T-helper 17 cell (primary cell): Measurements from ENCODE around the gene TCOF1. TPM values are rescaled to one million over a fixed set of nuclear protein-coding genes. Genes with fewer than 3 reads are reported as not detected.

Experiments
- ATAC-seq: fragments of 150-1000 bp; cut with Tn5 transposase; 2 replicates; pipeline ENCODE4 v1.10.0; 2021; ENCODE audit warnings: mild to moderate bottlenecking, moderate library complexity
- DNase-seq, 3 donors: peaks; one replicate each; pipeline versions ENCODE4 v3.0.0 to v3.0.0-alpha.2; 2020 to 2021
- H3K9me3 ChIP-seq: one replicate; pipeline ENCODE4 v1.7.0; 2013; ENCODE audit warnings: low read length, mild to moderate bottlenecking; ENCODE audit not compliant: control insufficient read depth, poor library complexity, severe bottlenecking
- H3K27ac Mint-ChIP-seq: one replicate; pipeline ENCODE4 v1.8.0; 2022; ENCODE audit warnings: mild to moderate bottlenecking, moderate library complexity, mixed read lengths
- H3K27me3 Mint-ChIP-seq: one replicate; pipeline ENCODE4 v1.8.0; 2022; ENCODE audit warnings: mixed read lengths
- H3K36me3 Mint-ChIP-seq: one replicate; pipeline ENCODE4 v1.8.0; 2022; ENCODE audit warnings: low read depth, mixed read lengths
- H3K4me1 Mint-ChIP-seq: one replicate; pipeline ENCODE4 v1.8.0; 2022; ENCODE audit warnings: mild to moderate bottlenecking, mixed read lengths
- H3K4me3 Mint-ChIP-seq: one replicate; pipeline ENCODE4 v1.8.0; 2022; ENCODE audit warnings: mild to moderate bottlenecking, moderate library complexity, mixed read lengths
- total RNA-seq, 4 donors: library from RNA in 2 of 4; stranded (reverse) in 2 of 4; gene quantifications; one replicate each; pipeline ENCODE4 v1.2.3 and lab custom pipeline; 2022 to 2026

TCOF1 gene
- total RNA-seq, 2 donors from 2014 or later: 49.2 to 57.3 TPM

DNA sequence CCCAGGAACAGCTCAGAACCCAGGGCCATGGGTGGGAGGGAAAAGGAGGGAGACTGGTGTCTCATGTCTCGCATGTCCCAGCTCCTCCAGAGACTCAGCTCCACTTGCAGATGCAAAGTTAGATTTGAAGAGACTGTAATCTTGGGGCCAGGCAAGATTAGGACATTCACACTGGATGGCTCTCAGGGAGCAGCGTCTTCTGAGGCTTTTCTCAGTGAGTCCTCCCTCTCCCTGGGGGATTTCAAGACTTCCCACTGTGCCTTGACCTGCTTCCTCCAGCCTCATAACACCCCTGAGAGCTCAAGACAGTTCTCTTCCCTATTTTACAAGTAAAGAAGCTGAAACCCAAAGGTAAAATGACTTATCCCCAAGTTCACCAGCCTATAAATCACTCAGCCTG is 10.5 kb upstream of the TCOF1 start:
- Mint-ChIP-seq H3K27me3 (peaks cover 13% of the 10 kb centered on the region), H3K4me1 (peaks cover 12% of the 10 kb centered on the region), H3K36me3 (no peaks in the 10 kb centered on the region), H3K27ac (no peak overlapping the region), H3K4me3 (no peak overlapping the region)
- no peaks in the 10 kb centered on the region for H3K9me3 ChIP-seq
- DNase-seq (no peak), ATAC-seq (no peak)

- ATAC-seq: no peak
- Mint-ChIP-seq H3K27me3 (peaks cover 13% of the 10 kb centered on the region), H3K27ac (no peak overlapping the region)
These were observed 10.0 kb upstream of the TCOF1 start for GRCh38 chr5:150347451-150347850.

DNA sequence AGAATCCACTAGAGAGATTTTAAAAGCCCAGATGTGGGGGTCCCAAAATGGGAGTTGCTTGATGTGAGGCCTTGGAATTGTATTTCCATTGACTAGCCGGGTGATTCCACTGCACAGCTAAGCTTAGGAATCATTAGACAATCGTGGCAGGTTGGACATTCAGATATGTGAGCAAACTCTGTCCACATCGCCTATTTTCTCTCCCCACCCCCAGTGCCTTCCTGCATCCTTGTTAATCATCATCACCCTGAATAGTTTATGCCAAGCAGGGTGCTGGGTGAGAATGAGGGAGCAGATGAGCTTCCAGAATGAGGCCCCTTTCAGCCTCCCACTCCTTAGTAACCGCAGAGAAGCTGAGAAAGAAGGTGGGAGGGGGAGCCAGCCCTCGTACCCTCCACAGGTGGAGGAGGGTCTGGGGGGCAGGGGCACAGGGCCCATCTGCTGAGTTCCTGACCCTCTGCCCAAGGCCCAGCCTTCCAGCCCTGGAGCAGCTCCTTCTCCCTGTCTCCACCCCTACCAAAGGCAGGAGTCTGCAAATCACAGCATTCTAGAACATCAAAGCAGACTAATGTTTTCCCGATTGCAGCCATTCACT is 7.7 kb upstream of the TCOF1 start:
- peaks cover 14% of the 10 kb centered on the region for H3K4me1 Mint-ChIP-seq
- H3K9me3 ChIP-seq: no peaks in the 10 kb centered on the region
- peak overlapping the region; percentile 4 for H3K27ac Mint-ChIP-seq
- H3K4me3 Mint-ChIP-seq: no peak overlapping the region
- peaks cover under 1% of the 10 kb centered on the region for H3K27me3 Mint-ChIP-seq
- no peaks in the 10 kb centered on the region for H3K36me3 Mint-ChIP-seq
- DNase-seq: no peak
- no peak for ATAC-seq

More at GRCh38 chr5:150347451-150347850, 10.0 kb upstream of the TCOF1 start:
- no peaks in the 10 kb centered on the region for H3K36me3 Mint-ChIP-seq
- no peak for DNase-seq
- H3K4me3 Mint-ChIP-seq: no peak overlapping the region
- H3K9me3 ChIP-seq: no peaks in the 10 kb centered on the region
- H3K4me1 Mint-ChIP-seq: peaks cover 14% of the 10 kb centered on the region

DNA sequence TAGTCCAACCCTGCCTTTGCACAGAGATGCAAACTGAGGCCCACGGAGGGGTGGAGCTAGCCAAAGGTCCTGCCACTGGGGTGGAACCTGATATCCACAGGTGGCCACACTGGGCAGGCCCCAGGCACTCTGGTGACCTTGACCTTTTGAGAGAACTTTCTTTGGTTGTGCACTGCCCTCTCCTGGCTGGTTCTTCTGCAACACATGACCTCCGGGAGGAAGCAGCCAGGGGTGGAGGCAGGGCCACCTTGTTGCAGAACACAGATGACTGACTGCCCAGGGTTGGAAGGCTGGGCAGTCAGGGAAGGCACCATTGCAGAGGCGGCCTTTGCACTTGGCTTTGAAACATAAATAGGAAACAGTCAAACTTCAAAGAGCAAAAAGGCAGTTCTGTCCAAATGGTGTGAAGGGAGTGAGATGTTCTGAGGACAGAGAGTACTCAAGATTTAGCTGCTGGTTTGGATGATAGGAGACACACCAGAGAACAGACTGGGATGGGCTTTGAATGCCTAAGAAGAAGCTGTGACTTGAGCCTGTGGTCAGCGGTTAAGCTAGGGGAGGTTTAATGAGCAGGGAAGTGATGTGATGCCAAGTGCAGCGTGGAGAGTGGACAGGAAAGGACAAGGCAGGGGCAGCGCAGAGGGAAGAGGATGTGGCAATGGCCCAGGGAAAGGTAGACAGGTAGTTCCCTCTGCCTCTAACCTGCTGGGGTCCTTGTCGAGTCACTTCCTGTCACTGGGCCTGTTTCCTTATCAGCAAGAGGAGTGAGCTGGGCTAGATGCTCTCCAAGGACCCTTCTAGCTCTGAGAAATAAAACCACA is 6.8 kb upstream of the TCOF1 start:
- Mint-ChIP-seq H3K4me3 (no peak overlapping the region), H3K4me1 (peaks cover 14% of the 10 kb centered on the region), H3K36me3 (no peaks in the 10 kb centered on the region), H3K27ac (peak overlapping the region; percentile 79), H3K27me3 (no peaks in the 10 kb centered on the region)
- no peaks in the 10 kb centered on the region for H3K9me3 ChIP-seq
- DNase-seq (no peak), ATAC-seq (peak; percentile 79)

- no peaks in the 10 kb centered on the region for H3K27me3 Mint-ChIP-seq
- ATAC-seq: no peak
- H3K36me3 Mint-ChIP-seq: no peaks in the 10 kb centered on the region
- H3K4me3 Mint-ChIP-seq: no peak overlapping the region
- H3K27ac Mint-ChIP-seq: peak overlapping the region; percentile 43
- H3K4me1 Mint-ChIP-seq: peaks cover 20% of the 10 kb centered on the region
- no peaks in the 10 kb centered on the region for H3K9me3 ChIP-seq
- DNase-seq: no peak
These were observed 5.1 kb upstream of the TCOF1 start for GRCh38 chr5:150352244-150353031.

- Mint-ChIP-seq H3K4me1 (peaks cover 20% of the 10 kb centered on the region), H3K27me3 (no peaks in the 10 kb centered on the region), H3K36me3 (no peaks in the 10 kb centered on the region), H3K4me3 (no peak overlapping the region), H3K27ac (no peak overlapping the region)
- no peaks in the 10 kb centered on the region for H3K9me3 ChIP-seq
- DNase-seq (no peak), ATAC-seq (no peak)
These were observed 4.3 kb upstream of the TCOF1 start for GRCh38 chr5:150353032-150353675.

DNA sequence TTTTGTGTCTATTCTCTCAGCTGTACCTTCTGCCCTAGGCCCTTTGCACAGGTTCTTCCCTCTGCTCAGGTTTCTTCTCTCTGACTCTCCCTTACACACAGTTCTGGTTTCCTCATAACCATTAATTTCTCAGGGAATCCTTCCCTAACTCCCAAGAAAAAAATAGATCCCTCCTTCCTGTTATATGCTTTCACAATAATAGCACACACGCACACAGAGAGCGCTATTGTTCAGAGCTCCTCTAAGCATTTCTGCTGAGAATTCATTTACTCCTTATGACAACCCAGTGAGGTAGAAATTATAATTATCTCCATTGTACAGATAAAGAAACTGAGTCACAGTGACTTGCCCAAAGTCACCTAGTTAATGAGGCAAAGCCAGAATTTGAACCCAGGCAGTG is 1.7 kb upstream of the TCOF1 start:
- DNase-seq: no peak
- Mint-ChIP-seq H3K4me3 (no peak overlapping the region), H3K36me3 (peaks cover 3% of the 10 kb centered on the region), H3K4me1 (peaks cover 35% of the 10 kb centered on the region), H3K27me3 (no peaks in the 10 kb centered on the region), H3K27ac (no peak overlapping the region)
- no peak for ATAC-seq
- H3K9me3 ChIP-seq: no peaks in the 10 kb centered on the region

DNA sequence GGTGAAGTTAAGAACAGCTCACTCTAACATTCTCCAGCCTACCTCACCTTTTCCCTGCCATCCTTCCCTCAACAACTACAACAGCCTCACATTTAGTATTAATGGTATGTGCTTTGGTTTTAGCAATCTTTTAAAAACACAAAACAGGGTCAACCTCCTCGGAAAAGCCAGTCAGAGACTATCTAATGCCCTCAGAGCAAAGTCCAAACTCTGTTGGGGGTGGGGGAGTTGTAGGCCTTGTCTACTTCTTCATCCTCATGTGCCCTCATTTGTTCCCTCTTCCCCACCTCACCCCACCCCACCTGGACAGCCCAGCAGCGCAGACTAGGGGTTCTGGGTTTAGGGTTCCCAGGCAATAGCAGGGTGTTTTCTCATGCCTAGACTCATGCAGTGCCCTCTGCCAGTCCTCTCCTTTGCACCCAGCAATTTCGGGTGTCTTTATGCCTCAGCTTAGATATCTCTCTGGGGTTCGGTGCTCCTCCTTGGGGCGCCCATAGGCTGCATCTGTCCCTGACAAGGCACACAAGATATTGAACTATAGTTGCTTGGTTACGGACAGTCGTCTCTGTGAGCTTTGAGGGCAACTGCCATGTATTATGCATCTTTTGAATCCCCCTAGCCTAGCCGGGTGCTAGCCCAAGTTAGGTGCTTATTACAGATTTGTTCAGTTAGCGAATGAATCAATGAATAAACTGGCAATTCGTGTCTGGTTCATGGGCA is 762 bp upstream of the TCOF1 start:
- Mint-ChIP-seq H3K36me3 (peaks cover 7% of the 10 kb centered on the region), H3K27me3 (no peaks in the 10 kb centered on the region), H3K4me3 (peak overlapping the region; percentile 92), H3K27ac (peak overlapping the region; percentile 88), H3K4me1 (peaks cover 33% of the 10 kb centered on the region)
- no peaks in the 10 kb centered on the region for H3K9me3 ChIP-seq
- no peak for DNase-seq
- ATAC-seq: no peak

- ATAC-seq (no peak), DNase-seq (no peak)
- peaks cover 8% of the 10 kb centered on the region for H3K36me3 Mint-ChIP-seq
- peak overlapping the region; percentile 92 for H3K4me3 Mint-ChIP-seq
- H3K9me3 ChIP-seq: no peaks in the 10 kb centered on the region
- no peaks in the 10 kb centered on the region for H3K27me3 Mint-ChIP-seq
- H3K27ac Mint-ChIP-seq: peak overlapping the region; percentile 88
- H3K4me1 Mint-ChIP-seq: peaks cover 42% of the 10 kb centered on the region
These were observed 981 bp downstream of the TCOF1 start for GRCh38 chr5:150358261-150359095.

DNA sequence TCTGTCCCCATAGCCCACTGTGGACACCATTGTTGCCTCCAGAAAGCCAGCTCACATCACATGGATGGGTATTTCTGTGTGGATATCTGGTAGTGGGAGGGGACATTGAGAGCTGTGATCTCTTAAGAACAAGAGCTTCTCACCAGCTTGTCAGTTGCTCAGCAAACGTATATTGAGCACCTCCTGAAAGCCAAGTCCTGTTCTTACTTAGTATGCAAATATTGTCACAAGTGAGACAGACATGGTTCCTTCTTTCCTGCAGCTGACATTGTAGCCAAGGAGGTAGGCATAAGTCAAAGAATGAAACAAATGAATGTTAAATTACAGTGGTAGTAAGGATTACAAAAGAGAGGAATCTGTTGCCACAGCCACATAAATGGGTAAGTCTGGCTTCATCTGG is 3.8 kb downstream of the TCOF1 start:
- no peaks in the 10 kb centered on the region for H3K9me3 ChIP-seq
- DNase-seq: no peak
- Mint-ChIP-seq H3K36me3 (peaks cover 11% of the 10 kb centered on the region), H3K27ac (no peak overlapping the region), H3K27me3 (no peaks in the 10 kb centered on the region), H3K4me3 (no peak overlapping the region), H3K4me1 (peaks cover 47% of the 10 kb centered on the region)
- ATAC-seq: no peak

GRCh38 chr5:150363185-150363584 is 5.7 kb downstream of the TCOF1 start:
- ATAC-seq (no peak), DNase-seq (no peak)
- H3K4me1 Mint-ChIP-seq: peaks cover 39% of the 10 kb centered on the region
- H3K9me3 ChIP-seq: no peaks in the 10 kb centered on the region
- H3K27ac Mint-ChIP-seq: no peak overlapping the region
- no peak overlapping the region for H3K4me3 Mint-ChIP-seq
- no peaks in the 10 kb centered on the region for H3K27me3 Mint-ChIP-seq
- peaks cover 11% of the 10 kb centered on the region for H3K36me3 Mint-ChIP-seq

DNA sequence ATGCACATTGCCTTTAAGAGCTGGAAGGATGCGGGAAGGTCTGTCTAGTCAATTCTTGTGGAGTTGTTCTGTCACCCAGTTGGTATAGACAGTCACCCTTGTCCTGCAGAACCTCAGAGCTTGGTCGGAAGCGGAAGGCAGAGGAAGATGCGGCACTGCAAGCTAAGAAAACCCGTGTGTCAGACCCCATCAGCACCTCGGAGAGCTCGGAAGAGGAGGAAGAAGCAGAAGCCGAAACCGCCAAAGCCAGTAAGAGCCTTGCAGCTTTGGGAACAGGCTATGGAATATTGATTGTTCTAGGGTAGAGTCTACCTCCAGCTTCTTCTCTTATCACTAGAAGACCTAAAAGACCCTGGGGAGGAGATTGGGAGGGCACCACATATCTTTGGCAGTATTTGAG is 6.5 kb downstream of the TCOF1 start:
- no peaks in the 10 kb centered on the region for H3K9me3 ChIP-seq
- Mint-ChIP-seq H3K4me1 (peaks cover 34% of the 10 kb centered on the region), H3K27ac (no peak overlapping the region), H3K36me3 (peaks cover 11% of the 10 kb centered on the region), H3K4me3 (no peak overlapping the region), H3K27me3 (no peaks in the 10 kb centered on the region)
- no peak for ATAC-seq
- no peak for DNase-seq
